ENCODE data around the gene MOCS1. TPM values are rescaled to one million over a fixed set of nuclear protein-coding genes. Genes with fewer than 3 reads are reported as not detected.

MOCS1 gene
- total and polyA plus RNA-seq, 2 donors from 2014 or later = 25.9 to 41.3 TPM

- Histone ChIP-seq H3K36me3 (ENCODE audit: control insufficient read depth in 2 of 3, insufficient read depth in 3 of 3, low read length in 3 of 3) (no peaks in the 10 kb centered on the region), H3K9ac (ENCODE audit: low read length in 3 of 3) (no peak overlapping the region), H3K27ac (ENCODE audit: low read depth in 2 of 2, low read length in 2 of 2) (no peak overlapping the region), H3K9me3 (ENCODE audit: control insufficient read depth in 2 of 3, insufficient read depth in 1 of 3, low read length in 3 of 3) (no peaks in the 10 kb centered on the region), H3K4me3 (ENCODE audit: low read length in 3 of 3) (no peak overlapping the region), H3K4me1 (ENCODE audit: control insufficient read depth in 2 of 3, insufficient read depth in 2 of 3, low read depth in 1 of 3, low read length in 3 of 3) (peaks cover 0 to 2% (median 0%) of the 10 kb centered on the region in 3 donors), H3K27me3 (ENCODE audit: control insufficient read depth, insufficient read depth, low read length) (no peaks in the 10 kb centered on the region)
- TF ChIP-seq CTCF (IDR thresholded peaks at IDR 0.05; ENCODE audit: borderline replicate concordance, extremely low read depth, insufficient read depth) = peak; percentile 65
- FAIRE-seq (no peak), DNase-seq (peak in 4 of 5 donors; percentile 65 to 78 (median 73))
- intact Hi-C loops (cut with DNase I) = no loop called here
Observed at GRCh38 chr6:39892490-39893129, 41.7 kb downstream of the MOCS1 start.

GRCh38 chr6:39891976-39892375 is 42.3 kb downstream of the MOCS1 start:
- Histone ChIP-seq H3K4me3 (ENCODE audit: low read length in 3 of 3) (no peak overlapping the region), H3K9me3 (ENCODE audit: control insufficient read depth in 2 of 3, insufficient read depth in 1 of 3, low read length in 3 of 3) (no peaks in the 10 kb centered on the region), H3K9ac (ENCODE audit: low read length in 3 of 3) (no peak overlapping the region), H3K27ac (ENCODE audit: low read depth in 2 of 2, low read length in 2 of 2) (no peak overlapping the region), H3K4me1 (ENCODE audit: control insufficient read depth in 2 of 3, insufficient read depth in 2 of 3, low read depth in 1 of 3, low read length in 3 of 3) (peaks cover 0 to 2% (median 0%) of the 10 kb centered on the region in 3 donors), H3K36me3 (ENCODE audit: control insufficient read depth in 2 of 3, insufficient read depth in 3 of 3, low read length in 3 of 3) (no peaks in the 10 kb centered on the region), H3K27me3 (ENCODE audit: control insufficient read depth, insufficient read depth, low read length) (no peaks in the 10 kb centered on the region)
- TF ChIP-seq CTCF (IDR thresholded peaks at IDR 0.05; ENCODE audit: borderline replicate concordance, extremely low read depth, insufficient read depth) = no peak
- no peak for FAIRE-seq
- intact Hi-C loops (cut with DNase I) = no loop called here
- DNase-seq = no peak

- Histone ChIP-seq H3K27me3 (ENCODE audit: control insufficient read depth, insufficient read depth, low read length) (no peaks in the 10 kb centered on the region), H3K4me3 (ENCODE audit: low read length in 3 of 3) (no peak overlapping the region), H3K27ac (ENCODE audit: low read depth in 2 of 2, low read length in 2 of 2) (no peak overlapping the region), H3K4me1 (ENCODE audit: control insufficient read depth in 2 of 3, insufficient read depth in 2 of 3, low read depth in 1 of 3, low read length in 3 of 3) (peaks cover 0 to 2% (median 0%) of the 10 kb centered on the region in 3 donors), H3K9ac (ENCODE audit: low read length in 3 of 3) (no peak overlapping the region), H3K9me3 (ENCODE audit: control insufficient read depth in 2 of 3, insufficient read depth in 1 of 3, low read length in 3 of 3) (no peaks in the 10 kb centered on the region), H3K36me3 (ENCODE audit: control insufficient read depth in 2 of 3, insufficient read depth in 3 of 3, low read length in 3 of 3) (no peaks in the 10 kb centered on the region)
- DNase-seq (no peak), FAIRE-seq (no peak)
- intact Hi-C loops (cut with DNase I) = no loop called here
- TF ChIP-seq CTCF (IDR thresholded peaks at IDR 0.05; ENCODE audit: borderline replicate concordance, extremely low read depth, insufficient read depth) = no peak
Observed at GRCh38 chr6:39891353-39891752, 42.9 kb downstream of the MOCS1 start.

- H3K9ac ChIP-seq (ENCODE audit: low read length in 3 of 3) = no peak overlapping the region
- H3K4me1 ChIP-seq (ENCODE audit: control insufficient read depth in 2 of 3, insufficient read depth in 2 of 3, low read depth in 1 of 3, low read length in 3 of 3) = peaks cover 0 to 2% (median 0%) of the 10 kb centered on the region in 3 donors
- intact Hi-C loops (cut with DNase I) = no loop called here
- H3K36me3 ChIP-seq (ENCODE audit: control insufficient read depth in 2 of 3, insufficient read depth in 3 of 3, low read length in 3 of 3) = no peaks in the 10 kb centered on the region
- no peak for TF ChIP-seq CTCF (IDR thresholded peaks at IDR 0.05; ENCODE audit: borderline replicate concordance, extremely low read depth, insufficient read depth)
- no peaks in the 10 kb centered on the region for H3K9me3 ChIP-seq (ENCODE audit: control insufficient read depth in 2 of 3, insufficient read depth in 1 of 3, low read length in 3 of 3)
- H3K27ac ChIP-seq (ENCODE audit: low read depth in 2 of 2, low read length in 2 of 2) = no peak overlapping the region
- H3K4me3 ChIP-seq (ENCODE audit: low read length in 3 of 3) = no peak overlapping the region
- no peaks in the 10 kb centered on the region for H3K27me3 ChIP-seq (ENCODE audit: control insufficient read depth, insufficient read depth, low read length)
- no peak for FAIRE-seq
- no peak for DNase-seq
Observed at GRCh38 chr6:39889229-39889628, 45.0 kb downstream of the MOCS1 start.
